HEK293 (cell line): Measurements from ENCODE around the gene TREH.
"Not testable (repeated sequence)": the region's sequence is repeated elsewhere in the genome, so short reads cannot be mapped to it uniquely, and the experiment has no call there.

Experiments used
- TF ChIP-seq, protein P1 (sequence below): fragments of 450-650 bp; formaldehyde crosslinking; IDR thresholded peaks from 2 replicates; pipeline ENCODE4 v1.5.1; 2016; ENCODE audit warnings: missing biosample characterization, missing genetic modification characterization
- TF ChIP-seq, protein P2 (sequence below): fragments of 450-650 bp; formaldehyde crosslinking; IDR thresholded peaks from 2 replicates; pipeline ENCODE4 v1.5.1; 2016; ENCODE audit warnings: missing biosample characterization, missing genetic modification characterization, borderline replicate concordance
- TF ChIP-seq, protein P3 (sequence below): fragments of 450-650 bp; formaldehyde crosslinking; IDR thresholded peaks from 2 replicates; pipeline ENCODE4 v1.5.1; 2016; ENCODE audit warnings: missing biosample characterization, missing genetic modification characterization, low read depth
- TF ChIP-seq, protein P4 (sequence below): fragments of 450-650 bp; IDR thresholded peaks from 2 replicates; pipeline ENCODE4 v1.5.1; 2018; ENCODE audit warnings: missing biosample characterization, mild to moderate bottlenecking, missing genetic modification characterization

DNA sequence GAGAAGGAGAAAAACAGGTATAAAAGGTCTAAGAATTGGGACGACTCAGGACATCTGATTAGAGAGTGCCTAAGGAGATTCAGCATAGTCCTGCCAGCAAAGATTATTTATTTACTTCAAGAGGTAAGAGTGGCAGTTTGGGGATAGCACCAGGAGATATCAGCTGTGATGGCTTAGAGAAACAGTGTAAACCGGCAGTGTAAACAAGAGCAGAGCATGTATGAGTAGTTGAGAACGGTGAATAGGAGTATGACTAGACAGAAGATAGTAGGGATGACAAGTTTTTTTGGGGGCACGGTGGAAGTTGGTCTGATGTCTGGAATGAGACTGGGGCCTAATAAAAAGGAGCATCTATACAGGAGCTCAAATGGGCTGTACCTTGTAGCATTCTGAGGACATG lies 38.3 kb upstream of the TREH start:
- TF ChIP-seq, protein P1, sequence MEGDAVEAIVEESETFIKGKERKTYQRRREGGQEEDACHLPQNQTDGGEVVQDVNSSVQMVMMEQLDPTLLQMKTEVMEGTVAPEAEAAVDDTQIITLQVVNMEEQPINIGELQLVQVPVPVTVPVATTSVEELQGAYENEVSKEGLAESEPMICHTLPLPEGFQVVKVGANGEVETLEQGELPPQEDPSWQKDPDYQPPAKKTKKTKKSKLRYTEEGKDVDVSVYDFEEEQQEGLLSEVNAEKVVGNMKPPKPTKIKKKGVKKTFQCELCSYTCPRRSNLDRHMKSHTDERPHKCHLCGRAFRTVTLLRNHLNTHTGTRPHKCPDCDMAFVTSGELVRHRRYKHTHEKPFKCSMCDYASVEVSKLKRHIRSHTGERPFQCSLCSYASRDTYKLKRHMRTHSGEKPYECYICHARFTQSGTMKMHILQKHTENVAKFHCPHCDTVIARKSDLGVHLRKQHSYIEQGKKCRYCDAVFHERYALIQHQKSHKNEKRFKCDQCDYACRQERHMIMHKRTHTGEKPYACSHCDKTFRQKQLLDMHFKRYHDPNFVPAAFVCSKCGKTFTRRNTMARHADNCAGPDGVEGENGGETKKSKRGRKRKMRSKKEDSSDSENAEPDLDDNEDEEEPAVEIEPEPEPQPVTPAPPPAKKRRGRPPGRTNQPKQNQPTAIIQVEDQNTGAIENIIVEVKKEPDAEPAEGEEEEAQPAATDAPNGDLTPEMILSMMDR (tag by site-specific recombination): not testable (repeated sequence)
- TF ChIP-seq, protein P2, sequence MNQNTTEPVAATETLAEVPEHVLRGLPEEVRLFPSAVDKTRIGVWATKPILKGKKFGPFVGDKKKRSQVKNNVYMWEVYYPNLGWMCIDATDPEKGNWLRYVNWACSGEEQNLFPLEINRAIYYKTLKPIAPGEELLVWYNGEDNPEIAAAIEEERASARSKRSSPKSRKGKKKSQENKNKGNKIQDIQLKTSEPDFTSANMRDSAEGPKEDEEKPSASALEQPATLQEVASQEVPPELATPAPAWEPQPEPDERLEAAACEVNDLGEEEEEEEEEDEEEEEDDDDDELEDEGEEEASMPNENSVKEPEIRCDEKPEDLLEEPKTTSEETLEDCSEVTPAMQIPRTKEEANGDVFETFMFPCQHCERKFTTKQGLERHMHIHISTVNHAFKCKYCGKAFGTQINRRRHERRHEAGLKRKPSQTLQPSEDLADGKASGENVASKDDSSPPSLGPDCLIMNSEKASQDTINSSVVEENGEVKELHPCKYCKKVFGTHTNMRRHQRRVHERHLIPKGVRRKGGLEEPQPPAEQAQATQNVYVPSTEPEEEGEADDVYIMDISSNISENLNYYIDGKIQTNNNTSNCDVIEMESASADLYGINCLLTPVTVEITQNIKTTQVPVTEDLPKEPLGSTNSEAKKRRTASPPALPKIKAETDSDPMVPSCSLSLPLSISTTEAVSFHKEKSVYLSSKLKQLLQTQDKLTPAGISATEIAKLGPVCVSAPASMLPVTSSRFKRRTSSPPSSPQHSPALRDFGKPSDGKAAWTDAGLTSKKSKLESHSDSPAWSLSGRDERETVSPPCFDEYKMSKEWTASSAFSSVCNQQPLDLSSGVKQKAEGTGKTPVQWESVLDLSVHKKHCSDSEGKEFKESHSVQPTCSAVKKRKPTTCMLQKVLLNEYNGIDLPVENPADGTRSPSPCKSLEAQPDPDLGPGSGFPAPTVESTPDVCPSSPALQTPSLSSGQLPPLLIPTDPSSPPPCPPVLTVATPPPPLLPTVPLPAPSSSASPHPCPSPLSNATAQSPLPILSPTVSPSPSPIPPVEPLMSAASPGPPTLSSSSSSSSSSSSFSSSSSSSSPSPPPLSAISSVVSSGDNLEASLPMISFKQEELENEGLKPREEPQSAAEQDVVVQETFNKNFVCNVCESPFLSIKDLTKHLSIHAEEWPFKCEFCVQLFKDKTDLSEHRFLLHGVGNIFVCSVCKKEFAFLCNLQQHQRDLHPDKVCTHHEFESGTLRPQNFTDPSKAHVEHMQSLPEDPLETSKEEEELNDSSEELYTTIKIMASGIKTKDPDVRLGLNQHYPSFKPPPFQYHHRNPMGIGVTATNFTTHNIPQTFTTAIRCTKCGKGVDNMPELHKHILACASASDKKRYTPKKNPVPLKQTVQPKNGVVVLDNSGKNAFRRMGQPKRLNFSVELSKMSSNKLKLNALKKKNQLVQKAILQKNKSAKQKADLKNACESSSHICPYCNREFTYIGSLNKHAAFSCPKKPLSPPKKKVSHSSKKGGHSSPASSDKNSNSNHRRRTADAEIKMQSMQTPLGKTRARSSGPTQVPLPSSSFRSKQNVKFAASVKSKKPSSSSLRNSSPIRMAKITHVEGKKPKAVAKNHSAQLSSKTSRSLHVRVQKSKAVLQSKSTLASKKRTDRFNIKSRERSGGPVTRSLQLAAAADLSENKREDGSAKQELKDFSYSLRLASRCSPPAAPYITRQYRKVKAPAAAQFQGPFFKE (tag by site-specific recombination): not testable (repeated sequence)
- TF ChIP-seq, protein P3, sequence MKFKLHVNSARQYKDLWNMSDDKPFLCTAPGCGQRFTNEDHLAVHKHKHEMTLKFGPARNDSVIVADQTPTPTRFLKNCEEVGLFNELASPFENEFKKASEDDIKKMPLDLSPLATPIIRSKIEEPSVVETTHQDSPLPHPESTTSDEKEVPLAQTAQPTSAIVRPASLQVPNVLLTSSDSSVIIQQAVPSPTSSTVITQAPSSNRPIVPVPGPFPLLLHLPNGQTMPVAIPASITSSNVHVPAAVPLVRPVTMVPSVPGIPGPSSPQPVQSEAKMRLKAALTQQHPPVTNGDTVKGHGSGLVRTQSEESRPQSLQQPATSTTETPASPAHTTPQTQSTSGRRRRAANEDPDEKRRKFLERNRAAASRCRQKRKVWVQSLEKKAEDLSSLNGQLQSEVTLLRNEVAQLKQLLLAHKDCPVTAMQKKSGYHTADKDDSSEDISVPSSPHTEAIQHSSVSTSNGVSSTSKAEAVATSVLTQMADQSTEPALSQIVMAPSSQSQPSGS (tag by site-specific recombination): not testable (repeated sequence)
- TF ChIP-seq, protein P4, sequence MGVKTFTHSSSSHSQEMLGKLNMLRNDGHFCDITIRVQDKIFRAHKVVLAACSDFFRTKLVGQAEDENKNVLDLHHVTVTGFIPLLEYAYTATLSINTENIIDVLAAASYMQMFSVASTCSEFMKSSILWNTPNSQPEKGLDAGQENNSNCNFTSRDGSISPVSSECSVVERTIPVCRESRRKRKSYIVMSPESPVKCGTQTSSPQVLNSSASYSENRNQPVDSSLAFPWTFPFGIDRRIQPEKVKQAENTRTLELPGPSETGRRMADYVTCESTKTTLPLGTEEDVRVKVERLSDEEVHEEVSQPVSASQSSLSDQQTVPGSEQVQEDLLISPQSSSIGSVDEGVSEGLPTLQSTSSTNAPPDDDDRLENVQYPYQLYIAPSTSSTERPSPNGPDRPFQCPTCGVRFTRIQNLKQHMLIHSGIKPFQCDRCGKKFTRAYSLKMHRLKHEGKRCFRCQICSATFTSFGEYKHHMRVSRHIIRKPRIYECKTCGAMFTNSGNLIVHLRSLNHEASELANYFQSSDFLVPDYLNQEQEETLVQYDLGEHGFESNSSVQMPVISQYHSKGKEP (tag by site-specific recombination): not testable (repeated sequence)
